Astrocyte (in vitro differentiated cells and primary cell): Measurements from ENCODE around the gene EMP3. TPM values are rescaled to one million over a fixed set of nuclear protein-coding genes. Genes with fewer than 3 reads are reported as not detected.

ENCODE experiments used
- DNase-seq: peaks from one replicate; pipeline ENCODE4 v3.0.0-alpha.2; 2010; ENCODE audit warnings: low read depth
- FAIRE-seq: peaks from 2 replicates; lab custom pipeline; 2011; peaks lifted over from hg19 to GRCh38; lab: Jason Lieb, UNC
- H2AFZ ChIP-seq: 2 replicates; pipeline ENCODE4 v1.6.0; 2012; ENCODE audit warnings: low read depth, low read length, inconsistent platforms
- H3K27ac ChIP-seq: 2 replicates; pipeline ENCODE4 v1.5.1; 2011; ENCODE audit warnings: low read depth, low read length, inconsistent platforms
- H3K27me3 ChIP-seq: 2 replicates; pipeline ENCODE4 v1.6.0; 2011; ENCODE audit warnings: low read length, inconsistent platforms; ENCODE audit not compliant: insufficient read depth
- H3K36me3 ChIP-seq: 2 replicates; pipeline ENCODE4 v1.5.1; 2011; ENCODE audit warnings: low read length, inconsistent platforms; ENCODE audit not compliant: insufficient read depth
- H3K4me1 ChIP-seq: 2 replicates; pipeline ENCODE4 v1.5.1; 2011; ENCODE audit warnings: low read length, inconsistent platforms; ENCODE audit not compliant: insufficient read depth
- H3K4me2 ChIP-seq: 2 replicates; pipeline ENCODE4 v1.6.0; 2012; ENCODE audit warnings: low read length, inconsistent platforms
- H3K4me3 ChIP-seq: 2 replicates; pipeline ENCODE4 v1.5.1; 2011; ENCODE audit warnings: low read depth, mild to moderate bottlenecking, low read length, inconsistent platforms; ENCODE audit not compliant: insufficient read depth
- H3K79me2 ChIP-seq: 2 replicates; pipeline ENCODE4 v1.6.0; 2012; ENCODE audit warnings: mild to moderate bottlenecking, low read length, inconsistent platforms; ENCODE audit not compliant: insufficient read depth
- H3K9ac ChIP-seq: 2 replicates; pipeline ENCODE4 v1.6.0; 2012; ENCODE audit warnings: mild to moderate bottlenecking, low read length, inconsistent platforms
- H3K9me3 ChIP-seq: 2 replicates; pipeline ENCODE4 v1.5.1; 2012; ENCODE audit warnings: low read depth, mild to moderate bottlenecking, low read length, inconsistent platforms; ENCODE audit not compliant: insufficient read depth
- H4K20me1 ChIP-seq: 2 replicates; pipeline ENCODE4 v1.6.0; 2012; ENCODE audit warnings: low read length, inconsistent platforms; ENCODE audit not compliant: insufficient read depth
- H3K27ac Mint-ChIP-seq: one replicate; pipeline ENCODE4 v1.8.0; 2021; ENCODE audit warnings: mild to moderate bottlenecking, mixed read lengths; ENCODE audit not compliant: unreplicated experiment
- H3K27me3 Mint-ChIP-seq: one replicate; pipeline ENCODE4 v1.8.0; 2021; ENCODE audit warnings: low read depth, mixed read lengths; ENCODE audit not compliant: unreplicated experiment
- H3K36me3 Mint-ChIP-seq: one replicate; pipeline ENCODE4 v1.8.0; 2021; ENCODE audit warnings: low read depth, mixed read lengths; ENCODE audit not compliant: unreplicated experiment
- H3K4me1 Mint-ChIP-seq: one replicate; pipeline ENCODE4 v1.8.0; 2021; ENCODE audit warnings: low read depth, mixed read lengths; ENCODE audit not compliant: unreplicated experiment
- H3K4me3 Mint-ChIP-seq: one replicate; pipeline ENCODE4 v1.8.0; 2021; ENCODE audit warnings: mild to moderate bottlenecking, moderate library complexity, mixed read lengths; ENCODE audit not compliant: unreplicated experiment
- H3K9me3 Mint-ChIP-seq: one replicate; pipeline ENCODE4 v1.8.0; 2021; ENCODE audit warnings: mild to moderate bottlenecking, mixed read lengths; ENCODE audit not compliant: unreplicated experiment
- CTCF ChIP-seq: IDR thresholded peaks from 2 replicates; pipeline ENCODE4 v1.5.1; 2011; ENCODE audit warnings: low read depth, mild to moderate bottlenecking, inconsistent platforms, low read length, moderate library complexity; ENCODE audit not compliant: insufficient read depth
- EZH2 ChIP-seq: IDR thresholded peaks from 2 replicates; pipeline ENCODE4 v1.6.1; 2012; ENCODE audit warnings: mild to moderate bottlenecking, low read length, inconsistent platforms; ENCODE audit not compliant: insufficient read depth
- total RNA-seq: library from RNA; stranded (reverse); gene quantifications from 2 replicates; pipeline ENCODE4 v1.2.1, GENCODE V29; 2021

EMP3 gene
- total RNA-seq, 1 donor from 2014 or later: 217 TPM

- Mint-ChIP-seq H3K4me3 (no peak overlapping the region), H3K27me3 (peaks cover 2% of the 10 kb centered on the region), H3K4me1 (peaks cover 11% of the 10 kb centered on the region), H3K36me3 (peaks cover 4% of the 10 kb centered on the region), H3K9me3 (peaks cover 2% of the 10 kb centered on the region), H3K27ac (no peak overlapping the region)
- H3K27ac ChIP-seq: no peak overlapping the region
- H3K4me1 ChIP-seq: peaks cover 4% of the 10 kb centered on the region
- TF ChIP-seq CTCF: peak; percentile 68
- no peak for TF ChIP-seq EZH2
- H3K9ac ChIP-seq: no peak overlapping the region
- H2AFZ ChIP-seq: no peak overlapping the region
- H3K4me2 ChIP-seq: no peak overlapping the region
- DNase-seq (peak; percentile 5), FAIRE-seq (no peak)
- H3K4me3 ChIP-seq: no peak overlapping the region
- no peaks in the 10 kb centered on the region for H3K79me2 ChIP-seq
- no peaks in the 10 kb centered on the region for H4K20me1 ChIP-seq
- H3K9me3 ChIP-seq: no peaks in the 10 kb centered on the region
- H3K36me3 ChIP-seq: no peaks in the 10 kb centered on the region
- no peaks in the 10 kb centered on the region for H3K27me3 ChIP-seq
Measured at GRCh38 chr19:48351341-48351752, 26.0 kb downstream of the EMP3 start.

- no peak for DNase-seq
- Mint-ChIP-seq H3K27me3 (no peaks in the 10 kb centered on the region), H3K36me3 (peaks cover 1% of the 10 kb centered on the region), H3K4me3 (no peak overlapping the region), H3K27ac (no peak overlapping the region), H3K4me1 (peaks cover 7% of the 10 kb centered on the region), H3K9me3 (peaks cover 3% of the 10 kb centered on the region)
- Histone ChIP-seq H4K20me1 (no peaks in the 10 kb centered on the region), H3K36me3 (no peaks in the 10 kb centered on the region), H3K4me2 (no peak overlapping the region), H3K27me3 (no peaks in the 10 kb centered on the region), H3K4me3 (no peak overlapping the region), H3K79me2 (no peaks in the 10 kb centered on the region), H2AFZ (peak overlapping the region; percentile 17), H3K9me3 (no peaks in the 10 kb centered on the region), H3K27ac (no peak overlapping the region), H3K9ac (no peak overlapping the region), H3K4me1 (peaks cover 4% of the 10 kb centered on the region)
- TF ChIP-seq CTCF (no peak), EZH2 (no peak)
- no peak for FAIRE-seq
Measured at GRCh38 chr19:48353677-48354076, 28.3 kb downstream of the EMP3 start.

GRCh38 chr19:48354332-48354992 is 29.1 kb downstream of the EMP3 start:
- no peak overlapping the region for H2AFZ ChIP-seq
- H3K4me3 ChIP-seq: no peak overlapping the region
- H3K9ac ChIP-seq: no peak overlapping the region
- DNase-seq (peak; percentile 42), FAIRE-seq (no peak)
- no peaks in the 10 kb centered on the region for H3K9me3 ChIP-seq
- Mint-ChIP-seq H3K4me1 (peaks cover 7% of the 10 kb centered on the region), H3K9me3 (peaks cover 3% of the 10 kb centered on the region), H3K27ac (peak overlapping the region; percentile 47), H3K36me3 (peaks cover 2% of the 10 kb centered on the region), H3K27me3 (no peaks in the 10 kb centered on the region), H3K4me3 (no peak overlapping the region)
- no peak for TF ChIP-seq EZH2
- TF ChIP-seq CTCF: no peak
- H3K36me3 ChIP-seq: no peaks in the 10 kb centered on the region
- no peaks in the 10 kb centered on the region for H4K20me1 ChIP-seq
- H3K79me2 ChIP-seq: no peaks in the 10 kb centered on the region
- no peak overlapping the region for H3K27ac ChIP-seq
- no peaks in the 10 kb centered on the region for H3K27me3 ChIP-seq
- no peak overlapping the region for H3K4me2 ChIP-seq
- H3K4me1 ChIP-seq: peaks cover 4% of the 10 kb centered on the region
